Body of pancreas (tissue), 4 donors: ENCODE measurements around the gene HDAC8.

Source experiments
- POLR2A ChIP-seq, 3 donors: fragments of 450-650 bp; IDR thresholded peaks; one replicate each; pipeline ENCODE4 v1.6.1; 2016; ENCODE audit warnings: antibody characterized with exemption in 3 of 3, mild to moderate bottlenecking in 2 of 3
- TF ChIP-seq, protein P1 (sequence below), 7 experiments: fragments of 450-650 bp in 4 of 7; fragments of 200-600 bp in 3 of 7; sonication (generic) in 3 of 7; IDR thresholded peaks; one replicate each; pipeline ENCODE4 v1.5.1; 2016 to 2019; ENCODE audit warnings: antibody characterized with exemption in 7 of 7

DNA sequence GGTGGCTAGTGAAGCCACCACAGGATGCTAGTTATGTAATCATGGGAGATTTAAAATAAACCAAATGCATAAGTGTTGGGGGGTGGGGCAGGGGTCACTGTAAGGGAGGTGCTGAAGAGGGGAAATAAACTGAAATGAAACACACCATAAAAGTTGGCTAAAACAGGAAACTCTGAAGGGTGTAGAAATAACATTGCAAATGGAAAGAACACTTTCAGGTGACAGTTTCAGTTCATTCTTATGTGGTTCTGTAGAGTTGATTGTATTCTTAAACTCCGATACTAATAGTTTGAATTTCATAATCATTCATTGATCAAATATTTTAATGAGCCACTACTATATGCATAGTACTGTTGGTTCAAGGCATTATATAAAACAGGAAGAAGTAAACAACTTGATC, 80.1 kb downstream of the HDAC8 start:
- TF ChIP-seq, protein P1, sequence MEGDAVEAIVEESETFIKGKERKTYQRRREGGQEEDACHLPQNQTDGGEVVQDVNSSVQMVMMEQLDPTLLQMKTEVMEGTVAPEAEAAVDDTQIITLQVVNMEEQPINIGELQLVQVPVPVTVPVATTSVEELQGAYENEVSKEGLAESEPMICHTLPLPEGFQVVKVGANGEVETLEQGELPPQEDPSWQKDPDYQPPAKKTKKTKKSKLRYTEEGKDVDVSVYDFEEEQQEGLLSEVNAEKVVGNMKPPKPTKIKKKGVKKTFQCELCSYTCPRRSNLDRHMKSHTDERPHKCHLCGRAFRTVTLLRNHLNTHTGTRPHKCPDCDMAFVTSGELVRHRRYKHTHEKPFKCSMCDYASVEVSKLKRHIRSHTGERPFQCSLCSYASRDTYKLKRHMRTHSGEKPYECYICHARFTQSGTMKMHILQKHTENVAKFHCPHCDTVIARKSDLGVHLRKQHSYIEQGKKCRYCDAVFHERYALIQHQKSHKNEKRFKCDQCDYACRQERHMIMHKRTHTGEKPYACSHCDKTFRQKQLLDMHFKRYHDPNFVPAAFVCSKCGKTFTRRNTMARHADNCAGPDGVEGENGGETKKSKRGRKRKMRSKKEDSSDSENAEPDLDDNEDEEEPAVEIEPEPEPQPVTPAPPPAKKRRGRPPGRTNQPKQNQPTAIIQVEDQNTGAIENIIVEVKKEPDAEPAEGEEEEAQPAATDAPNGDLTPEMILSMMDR (IDR thresholded peaks at IDR 0.05), result no peak
- no peak for TF ChIP-seq POLR2A (IDR thresholded peaks at IDR 0.05)
